ENCODE results near the gene ABO. TPM values are rescaled to one million over a fixed set of nuclear protein-coding genes. Genes with fewer than 3 reads are reported as not detected.

The ABO gene
- total RNA-seq, 1 donor from 2014 or later = not detected

DNA sequence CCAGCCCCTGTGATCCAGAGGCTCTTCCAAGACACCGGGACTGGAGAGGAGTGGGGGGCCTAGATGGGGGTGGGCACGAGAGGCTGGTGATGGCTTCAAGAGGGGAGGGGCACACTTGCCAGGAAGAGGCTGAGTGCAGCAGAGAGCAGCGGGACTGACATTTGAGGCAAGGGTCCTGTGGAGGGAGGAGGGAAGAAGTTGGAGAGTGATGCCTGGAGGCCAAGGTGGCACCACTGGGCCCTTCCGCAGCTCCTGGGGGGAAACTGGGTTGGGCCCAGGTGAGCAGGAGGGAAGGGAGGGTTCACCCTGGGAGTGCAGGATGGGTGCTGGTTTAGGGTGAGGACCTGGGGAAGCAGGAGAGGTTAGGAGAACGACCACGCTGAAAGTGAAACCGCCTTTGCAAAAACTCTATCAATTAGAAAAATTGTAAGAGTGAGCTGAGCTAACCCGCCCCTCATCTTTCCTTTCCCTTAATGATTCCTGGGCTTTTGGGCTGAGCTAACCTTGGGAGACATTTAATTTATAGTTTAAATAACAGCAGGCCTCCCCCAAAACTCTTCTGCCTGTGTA is 26.2 kb downstream of the ABO start:
- no peak overlapping the region for H3K4me3 Mint-ChIP-seq
- H3K27ac Mint-ChIP-seq = no peak overlapping the region
- ATAC-seq (ENCODE audit: low read depth) = no peak
- ChIA-PET CTCF (no interaction called here), POLR2A (no interaction called here)
- TF ChIP-seq, protein P1, sequence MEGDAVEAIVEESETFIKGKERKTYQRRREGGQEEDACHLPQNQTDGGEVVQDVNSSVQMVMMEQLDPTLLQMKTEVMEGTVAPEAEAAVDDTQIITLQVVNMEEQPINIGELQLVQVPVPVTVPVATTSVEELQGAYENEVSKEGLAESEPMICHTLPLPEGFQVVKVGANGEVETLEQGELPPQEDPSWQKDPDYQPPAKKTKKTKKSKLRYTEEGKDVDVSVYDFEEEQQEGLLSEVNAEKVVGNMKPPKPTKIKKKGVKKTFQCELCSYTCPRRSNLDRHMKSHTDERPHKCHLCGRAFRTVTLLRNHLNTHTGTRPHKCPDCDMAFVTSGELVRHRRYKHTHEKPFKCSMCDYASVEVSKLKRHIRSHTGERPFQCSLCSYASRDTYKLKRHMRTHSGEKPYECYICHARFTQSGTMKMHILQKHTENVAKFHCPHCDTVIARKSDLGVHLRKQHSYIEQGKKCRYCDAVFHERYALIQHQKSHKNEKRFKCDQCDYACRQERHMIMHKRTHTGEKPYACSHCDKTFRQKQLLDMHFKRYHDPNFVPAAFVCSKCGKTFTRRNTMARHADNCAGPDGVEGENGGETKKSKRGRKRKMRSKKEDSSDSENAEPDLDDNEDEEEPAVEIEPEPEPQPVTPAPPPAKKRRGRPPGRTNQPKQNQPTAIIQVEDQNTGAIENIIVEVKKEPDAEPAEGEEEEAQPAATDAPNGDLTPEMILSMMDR (IDR thresholded peaks at IDR 0.05) = no peak
- H3K9me3 Mint-ChIP-seq = no peaks in the 10 kb centered on the region
- peaks cover 17% of the 10 kb centered on the region for H3K27me3 Mint-ChIP-seq
- DNase-seq = no peak
- H3K4me1 Mint-ChIP-seq = no peaks in the 10 kb centered on the region
- H3K36me3 Mint-ChIP-seq (ENCODE audit: low read depth) = no peaks in the 10 kb centered on the region
- intact Hi-C loops (cut with micrococcal nuclease) = no loop called here

DNA sequence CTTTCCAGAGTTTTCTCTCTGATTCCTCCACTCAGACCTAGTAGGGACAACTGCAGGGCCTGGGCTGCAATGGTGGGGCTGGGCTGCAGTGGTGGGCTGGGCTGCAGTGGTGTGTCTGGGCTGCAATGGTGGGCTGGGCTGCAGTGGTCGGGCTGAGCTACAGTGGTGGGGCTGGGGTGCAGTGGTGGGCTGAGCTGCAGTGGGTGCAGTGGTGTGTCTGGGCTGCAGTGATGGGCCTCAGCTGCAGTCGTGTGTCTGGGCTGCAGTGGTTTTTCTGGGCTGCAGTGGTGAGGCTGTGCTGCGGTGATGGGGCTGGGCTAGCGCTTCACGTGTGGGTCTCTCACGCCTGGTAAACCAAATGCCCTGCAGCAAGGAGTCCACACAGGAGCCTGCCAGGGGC is 27.4 kb downstream of the ABO start:
- ATAC-seq (ENCODE audit: low read depth) = no peak
- Mint-ChIP-seq H3K9me3 (no peaks in the 10 kb centered on the region), H3K27me3 (peaks cover 17% of the 10 kb centered on the region), H3K4me1 (no peaks in the 10 kb centered on the region), H3K27ac (no peak overlapping the region), H3K36me3 (ENCODE audit: low read depth) (no peaks in the 10 kb centered on the region), H3K4me3 (no peak overlapping the region)
- POLR2A ChIA-PET = no interaction called here
- TF ChIP-seq, protein P1 (IDR thresholded peaks at IDR 0.05) = no peak
- intact Hi-C loops (cut with micrococcal nuclease) = no loop called here
- CTCF ChIA-PET = no interaction called here
- no peak for DNase-seq

DNA sequence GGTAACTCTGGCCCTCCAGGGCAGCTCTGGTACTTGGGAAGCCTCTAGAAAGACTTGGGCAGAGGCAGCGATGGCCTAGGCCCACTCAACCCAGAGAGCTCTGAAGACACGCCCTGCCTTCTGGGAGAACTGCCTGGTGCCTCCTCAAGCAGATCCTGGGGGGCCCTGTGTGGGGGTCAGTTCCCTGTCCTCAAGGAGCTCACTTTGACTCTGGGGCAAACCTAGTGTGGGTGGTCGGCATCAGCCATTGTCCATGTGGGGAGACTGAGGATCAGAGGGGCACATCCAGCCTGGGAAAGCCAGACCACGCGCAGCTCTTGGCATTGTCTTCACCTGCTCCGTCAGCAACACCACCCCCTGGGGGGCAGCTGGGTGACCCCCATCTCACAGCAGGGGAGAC is 28.0 kb downstream of the ABO start:
- H3K27me3 Mint-ChIP-seq = peaks cover 22% of the 10 kb centered on the region
- no peaks in the 10 kb centered on the region for H3K36me3 Mint-ChIP-seq (ENCODE audit: low read depth)
- no peak overlapping the region for H3K4me3 Mint-ChIP-seq
- ChIA-PET POLR2A (no interaction called here), CTCF (no interaction called here)
- DNase-seq = no peak
- no peaks in the 10 kb centered on the region for H3K4me1 Mint-ChIP-seq
- intact Hi-C loops (cut with micrococcal nuclease) = no loop called here
- no peak for ATAC-seq (ENCODE audit: low read depth)
- no peaks in the 10 kb centered on the region for H3K9me3 Mint-ChIP-seq
- TF ChIP-seq, protein P1 (IDR thresholded peaks at IDR 0.05) = no peak
- no peak overlapping the region for H3K27ac Mint-ChIP-seq

DNA sequence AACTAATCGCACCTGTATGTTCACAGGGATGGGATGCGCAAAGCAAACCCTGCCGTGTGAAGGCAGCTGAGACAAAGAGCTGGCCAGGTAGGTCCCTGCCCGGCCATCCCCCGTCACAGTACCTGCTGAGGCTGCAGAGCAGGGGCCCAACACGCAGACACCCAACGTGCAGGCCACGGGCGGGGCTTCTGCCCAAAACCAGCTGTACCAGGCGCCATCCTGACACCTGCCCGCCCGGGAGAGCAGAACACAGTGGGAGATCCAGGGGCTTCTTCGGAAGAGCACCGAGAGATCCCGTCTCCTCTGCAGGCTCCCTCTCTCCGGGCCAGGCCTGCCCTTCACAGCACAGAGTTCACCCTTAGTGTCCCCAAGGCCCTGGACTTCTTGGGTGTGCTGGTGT is 28.4 kb downstream of the ABO start:
- peaks cover 24% of the 10 kb centered on the region for H3K27me3 Mint-ChIP-seq
- ATAC-seq (ENCODE audit: low read depth) = no peak
- no peak overlapping the region for H3K4me3 Mint-ChIP-seq
- POLR2A ChIA-PET = no interaction called here
- no peaks in the 10 kb centered on the region for H3K9me3 Mint-ChIP-seq
- H3K36me3 Mint-ChIP-seq (ENCODE audit: low read depth) = no peaks in the 10 kb centered on the region
- no peaks in the 10 kb centered on the region for H3K4me1 Mint-ChIP-seq
- DNase-seq = no peak
- CTCF ChIA-PET = no interaction called here
- TF ChIP-seq, protein P1 (IDR thresholded peaks at IDR 0.05) = no peak
- intact Hi-C loops (cut with micrococcal nuclease) = no loop called here
- no peak overlapping the region for H3K27ac Mint-ChIP-seq

DNA sequence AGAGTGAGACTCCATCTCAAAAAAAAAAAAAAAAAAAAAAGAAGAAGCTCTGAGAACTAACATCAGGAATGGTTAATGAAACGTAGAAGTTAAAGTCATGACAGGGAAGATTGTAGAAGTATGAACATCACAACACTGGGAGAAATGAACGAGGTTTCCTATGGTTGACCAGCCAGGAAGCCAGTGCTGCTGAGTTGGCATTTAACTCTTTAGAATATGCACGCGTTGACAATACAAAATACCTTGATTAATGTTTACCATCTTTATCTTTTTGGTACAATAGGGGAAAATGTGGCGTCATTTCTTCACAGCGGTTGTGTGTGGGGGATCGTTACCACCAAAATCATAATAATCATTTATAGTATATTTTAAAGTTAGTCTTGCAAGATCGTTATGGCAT is 32.0 kb downstream of the ABO start:
- no peak for ATAC-seq (ENCODE audit: low read depth)
- H3K4me3 Mint-ChIP-seq = no peak overlapping the region
- no peaks in the 10 kb centered on the region for H3K36me3 Mint-ChIP-seq (ENCODE audit: low read depth)
- peaks cover 21% of the 10 kb centered on the region for H3K27me3 Mint-ChIP-seq
- no peaks in the 10 kb centered on the region for H3K9me3 Mint-ChIP-seq
- H3K4me1 Mint-ChIP-seq = peaks cover 8% of the 10 kb centered on the region
- no peak for DNase-seq
- intact Hi-C loops (cut with micrococcal nuclease) = no loop called here
- TF ChIP-seq, protein P1 (IDR thresholded peaks at IDR 0.05) = no peak
- CTCF ChIA-PET = no interaction called here
- POLR2A ChIA-PET = no interaction called here
- no peak overlapping the region for H3K27ac Mint-ChIP-seq

Data from activated B cell treated with CpG ODN at 0.5 μM for 24 hours (primary cell).